ENCODE data around the gene NELFCD. TPM values are rescaled to one million over a fixed set of nuclear protein-coding genes. Genes with fewer than 3 reads are reported as not detected.

NELFCD gene
- total and polyA plus RNA-seq, 2 donors from 2014 or later, result 50.2 to 63.4 TPM

GRCh38 chr20:59032713-59033059, 51.6 kb downstream of the NELFCD start:
- H3K4me1 ChIP-seq (ENCODE audit: control insufficient read depth in 2 of 3, insufficient read depth in 2 of 3, low read depth in 1 of 3, low read length in 3 of 3), result peaks cover 0 to 20% (median 10%) of the 10 kb centered on the region in 3 donors
- H3K4me3 ChIP-seq (ENCODE audit: low read length in 3 of 3), result peak overlapping the region; percentile 40 to 75 (median 55)
- peak overlapping the region in 2 of 3 donors; percentile 2 to 68 for H3K9ac ChIP-seq (ENCODE audit: low read length in 3 of 3)
- peak; percentile 10 for TF ChIP-seq CTCF (IDR thresholded peaks at IDR 0.05; ENCODE audit: borderline replicate concordance, extremely low read depth, insufficient read depth)
- DNase-seq, result no peak
- no peak for FAIRE-seq
- no peaks in the 10 kb centered on the region for H3K9me3 ChIP-seq (ENCODE audit: control insufficient read depth in 2 of 3, insufficient read depth in 1 of 3, low read length in 3 of 3)
- intact Hi-C loops (cut with DNase I), result no loop called here
- H3K36me3 ChIP-seq (ENCODE audit: control insufficient read depth in 2 of 3, insufficient read depth in 3 of 3, low read length in 3 of 3), result peaks cover 5 to 58% (median 24%) of the 10 kb centered on the region in 3 donors
- no peaks in the 10 kb centered on the region for H3K27me3 ChIP-seq (ENCODE audit: control insufficient read depth, insufficient read depth, low read length)
- H3K27ac ChIP-seq (ENCODE audit: low read depth in 2 of 2, low read length in 2 of 2), result peak overlapping the region; percentile 71 to 91

- no peak for TF ChIP-seq CTCF (IDR thresholded peaks at IDR 0.05; ENCODE audit: borderline replicate concordance, extremely low read depth, insufficient read depth)
- Histone ChIP-seq H3K27ac (ENCODE audit: low read depth in 2 of 2, low read length in 2 of 2) (peak overlapping the region in 1 of 2 donors; percentile 71), H3K4me1 (ENCODE audit: control insufficient read depth in 2 of 3, insufficient read depth in 2 of 3, low read depth in 1 of 3, low read length in 3 of 3) (peaks cover 0 to 20% (median 10%) of the 10 kb centered on the region in 3 donors), H3K4me3 (ENCODE audit: low read length in 3 of 3) (peak overlapping the region in 2 of 3 donors; percentile 40 to 75), H3K36me3 (ENCODE audit: control insufficient read depth in 2 of 3, insufficient read depth in 3 of 3, low read length in 3 of 3) (peaks cover 5 to 54% (median 25%) of the 10 kb centered on the region in 3 donors), H3K9me3 (ENCODE audit: control insufficient read depth in 2 of 3, insufficient read depth in 1 of 3, low read length in 3 of 3) (no peaks in the 10 kb centered on the region), H3K9ac (ENCODE audit: low read length in 3 of 3) (peak overlapping the region in 1 of 3 donors; percentile 68), H3K27me3 (ENCODE audit: control insufficient read depth, insufficient read depth, low read length) (no peaks in the 10 kb centered on the region)
- intact Hi-C loops (cut with DNase I), result no loop called here
- DNase-seq, result no peak
- peak; percentile 11 for FAIRE-seq
These were observed 52.0 kb downstream of the NELFCD start for GRCh38 chr20:59033093-59033492.

GRCh38 chr20:59033616-59034165, 52.6 kb downstream of the NELFCD start:
- Histone ChIP-seq H3K36me3 (ENCODE audit: control insufficient read depth in 2 of 3, insufficient read depth in 3 of 3, low read length in 3 of 3) (peaks cover 5 to 49% (median 25%) of the 10 kb centered on the region in 3 donors), H3K4me3 (ENCODE audit: low read length in 3 of 3) (no peak overlapping the region), H3K9me3 (ENCODE audit: control insufficient read depth in 2 of 3, insufficient read depth in 1 of 3, low read length in 3 of 3) (no peaks in the 10 kb centered on the region), H3K9ac (ENCODE audit: low read length in 3 of 3) (no peak overlapping the region), H3K27ac (ENCODE audit: low read depth in 2 of 2, low read length in 2 of 2) (no peak overlapping the region), H3K4me1 (ENCODE audit: control insufficient read depth in 2 of 3, insufficient read depth in 2 of 3, low read depth in 1 of 3, low read length in 3 of 3) (peaks cover 0 to 16% (median 10%) of the 10 kb centered on the region in 3 donors), H3K27me3 (ENCODE audit: control insufficient read depth, insufficient read depth, low read length) (no peaks in the 10 kb centered on the region)
- no peak for TF ChIP-seq CTCF (IDR thresholded peaks at IDR 0.05; ENCODE audit: borderline replicate concordance, extremely low read depth, insufficient read depth)
- no peak for FAIRE-seq
- no peak for DNase-seq
- intact Hi-C loops (cut with DNase I), result no loop called here
